Sigmoid colon (tissue), 7 donors: ENCODE data around the gene EPHB1. TPM values are rescaled to one million over a fixed set of nuclear protein-coding genes. Genes with fewer than 3 reads are reported as not detected.

Source experiments
- DNase-seq: peaks from one replicate; pipeline ENCODE4 v3.0.0-alpha.2; 2019
- H3K27ac ChIP-seq, 4 donors: fragments of 200-600 bp; sonication (generic); one replicate each; pipeline ENCODE4 v1.5.1; 2016 to 2019; ENCODE audit warnings: mild to moderate bottlenecking in 1 of 4
- H3K27me3 ChIP-seq, 3 donors: fragments of 200-600 bp; sonication (generic); one replicate each; pipeline ENCODE4 v1.5.1; 2019; ENCODE audit warnings: mild to moderate bottlenecking in 1 of 3
- H3K36me3 ChIP-seq, 4 donors: fragments of 200-600 bp; sonication (generic); one replicate each; pipeline ENCODE4 v1.5.1; 2016 to 2019
- H3K4me1 ChIP-seq, 4 donors: fragments of 200-600 bp; sonication (generic); one replicate each; pipeline ENCODE4 v1.5.1; 2017 to 2019
- H3K4me3 ChIP-seq, 4 donors: fragments of 200-600 bp; sonication (generic); one replicate each; pipeline ENCODE4 v1.5.1; 2017 to 2019; ENCODE audit warnings: mild to moderate bottlenecking in 2 of 4, moderate library complexity in 1 of 4
- H3K9me3 ChIP-seq, 4 donors: fragments of 200-600 bp in 3 of 4; sonication (generic) in 3 of 4; one replicate each; pipeline versions ENCODE4 v1.5.1 to v1.6.1; 2013 to 2019
- EP300 ChIP-seq, 4 donors: sonication (generic); formaldehyde crosslinking; IDR thresholded peaks; one replicate each; pipeline ENCODE4 v1.6.1; 2017; ENCODE audit warnings: antibody characterized with exemption in 4 of 4
- POLR2A ChIP-seq, 2 donors: fragments of 450-650 bp; IDR thresholded peaks; one replicate each; pipeline ENCODE4 v1.6.1; 2016; ENCODE audit warnings: antibody characterized with exemption in 2 of 2, mild to moderate bottlenecking in 2 of 2, moderate library complexity in 2 of 2
- POLR2AphosphoS5 ChIP-seq, 4 donors: sonication (generic); formaldehyde crosslinking; IDR thresholded peaks; one replicate each; pipeline ENCODE4 v1.6.1; 2017; ENCODE audit warnings: antibody characterized with exemption in 4 of 4
- WGBS, 2 donors: extraction: QIAGEN DNeasy Blood & Tissue Kit; methylation state at CpG; one replicate each; pipeline ENCODE4 v1.1.7; 2013; 5-methylcytosine and 5-hydroxymethylcytosine counted together
- intact Hi-C: fragments of 100-400 bp; cut with DNase I; formaldehyde crosslinking; loops from one replicate; pipeline ENCODE4 v1.15.1; 2023
- polyA plus RNA-seq, 3 donors: library from polyadenylated mRNA; stranded (reverse); fragments of 200-250 nt; gene quantifications; one replicate each; pipeline ENCODE4 v1.2.3, GENCODE V29; 2013
- total RNA-seq, 4 donors: library from RNA; depleted of rRNA; stranded (reverse); fragments of >200 nt; gene quantifications; one replicate each; pipeline ENCODE4 v1.1.0, GENCODE V29; 2016
- TF ChIP-seq, protein P1 (sequence below), 4 experiments: fragments of 450-650 bp in 3 of 4; fragments of 200-600 bp in 1 of 4; IDR thresholded peaks; one replicate each; pipeline ENCODE4 v1.5.1; 2016 to 2019; ENCODE audit warnings: antibody characterized with exemption in 4 of 4, mild to moderate bottlenecking in 3 of 4, moderate library complexity in 2 of 4
- donor health status: healthy with polysubstance abuse.
- donor health status: Bipolar disorder and iron deficiency.
- donor health status: healthy.

EPHB1 gene
- total and polyA plus RNA-seq, 7 donors, result 0.29 to 17.3 (median 3.6) TPM; not detected in 2

DNA sequence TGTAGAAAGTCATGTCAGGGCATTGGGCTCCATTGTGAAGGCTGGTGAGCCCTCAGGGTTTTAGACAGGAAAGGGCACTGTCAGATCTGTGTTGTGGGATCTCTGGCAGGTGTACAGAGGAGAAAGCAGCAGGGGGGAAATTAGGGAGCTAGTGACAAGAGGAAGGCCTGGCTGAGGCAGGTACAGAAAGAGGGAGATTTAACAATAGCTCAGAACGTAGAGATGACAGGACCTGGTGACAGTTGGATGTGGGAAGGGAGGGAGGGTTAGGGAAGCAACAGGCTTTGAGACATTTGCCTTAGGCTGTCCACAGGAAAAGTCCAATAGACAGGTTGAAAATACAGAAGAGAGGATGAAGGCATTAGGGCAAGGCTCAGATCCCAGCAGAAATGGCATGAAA, 288.1 kb downstream of the EPHB1 start:
- no peak for TF ChIP-seq POLR2A (IDR thresholded peaks at IDR 0.05)
- TF ChIP-seq, protein P1, sequence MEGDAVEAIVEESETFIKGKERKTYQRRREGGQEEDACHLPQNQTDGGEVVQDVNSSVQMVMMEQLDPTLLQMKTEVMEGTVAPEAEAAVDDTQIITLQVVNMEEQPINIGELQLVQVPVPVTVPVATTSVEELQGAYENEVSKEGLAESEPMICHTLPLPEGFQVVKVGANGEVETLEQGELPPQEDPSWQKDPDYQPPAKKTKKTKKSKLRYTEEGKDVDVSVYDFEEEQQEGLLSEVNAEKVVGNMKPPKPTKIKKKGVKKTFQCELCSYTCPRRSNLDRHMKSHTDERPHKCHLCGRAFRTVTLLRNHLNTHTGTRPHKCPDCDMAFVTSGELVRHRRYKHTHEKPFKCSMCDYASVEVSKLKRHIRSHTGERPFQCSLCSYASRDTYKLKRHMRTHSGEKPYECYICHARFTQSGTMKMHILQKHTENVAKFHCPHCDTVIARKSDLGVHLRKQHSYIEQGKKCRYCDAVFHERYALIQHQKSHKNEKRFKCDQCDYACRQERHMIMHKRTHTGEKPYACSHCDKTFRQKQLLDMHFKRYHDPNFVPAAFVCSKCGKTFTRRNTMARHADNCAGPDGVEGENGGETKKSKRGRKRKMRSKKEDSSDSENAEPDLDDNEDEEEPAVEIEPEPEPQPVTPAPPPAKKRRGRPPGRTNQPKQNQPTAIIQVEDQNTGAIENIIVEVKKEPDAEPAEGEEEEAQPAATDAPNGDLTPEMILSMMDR (IDR thresholded peaks at IDR 0.05), result no peak
- no peak for TF ChIP-seq POLR2AphosphoS5 (IDR thresholded peaks at IDR 0.05)
- no peak for TF ChIP-seq EP300 (IDR thresholded peaks at IDR 0.05)
- no peak for DNase-seq
- H3K9me3 ChIP-seq, result no peaks in the 10 kb centered on the region
- H3K36me3 ChIP-seq, result no peaks in the 10 kb centered on the region
- intact Hi-C loops, result no loop called here
- H3K27me3 ChIP-seq, result no peaks in the 10 kb centered on the region
- no peaks in the 10 kb centered on the region for H3K4me1 ChIP-seq
- H3K27ac ChIP-seq, result no peak overlapping the region
- WGBS, 2 donors, result 82 to 84% methylated on average over 1 of the region's 1 CpG
- H3K4me3 ChIP-seq, result no peak overlapping the region

DNA sequence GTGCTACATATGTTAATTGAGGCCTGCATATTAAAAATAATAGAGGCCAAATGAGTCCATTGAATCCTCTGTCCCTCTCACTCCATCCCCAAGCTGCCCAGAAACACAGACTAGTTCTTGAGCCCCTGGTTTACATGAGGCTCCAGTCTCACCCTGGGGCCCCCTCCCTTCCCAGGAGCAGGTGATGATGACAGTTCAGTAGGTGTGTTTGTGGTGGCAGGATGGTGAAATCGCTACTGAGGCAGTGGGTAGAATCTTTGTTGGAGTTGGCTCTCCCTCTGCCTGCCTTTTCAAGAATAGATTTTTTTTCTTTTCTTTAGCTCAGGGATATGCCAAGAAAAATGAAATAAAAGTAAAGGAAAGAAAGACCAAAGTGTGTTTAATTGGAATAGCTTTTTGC, 288.7 kb downstream of the EPHB1 start:
- WGBS, 2 donors, result 62 to 77% methylated on average over 1 of the region's 1 CpG
- TF ChIP-seq POLR2A (IDR thresholded peaks at IDR 0.05), result no peak
- no peaks in the 10 kb centered on the region for H3K4me1 ChIP-seq
- intact Hi-C loops, result no loop called here
- no peak overlapping the region for H3K4me3 ChIP-seq
- H3K36me3 ChIP-seq, result no peaks in the 10 kb centered on the region
- no peaks in the 10 kb centered on the region for H3K27me3 ChIP-seq
- no peak overlapping the region for H3K27ac ChIP-seq
- DNase-seq, result no peak
- H3K9me3 ChIP-seq, result no peaks in the 10 kb centered on the region

DNA sequence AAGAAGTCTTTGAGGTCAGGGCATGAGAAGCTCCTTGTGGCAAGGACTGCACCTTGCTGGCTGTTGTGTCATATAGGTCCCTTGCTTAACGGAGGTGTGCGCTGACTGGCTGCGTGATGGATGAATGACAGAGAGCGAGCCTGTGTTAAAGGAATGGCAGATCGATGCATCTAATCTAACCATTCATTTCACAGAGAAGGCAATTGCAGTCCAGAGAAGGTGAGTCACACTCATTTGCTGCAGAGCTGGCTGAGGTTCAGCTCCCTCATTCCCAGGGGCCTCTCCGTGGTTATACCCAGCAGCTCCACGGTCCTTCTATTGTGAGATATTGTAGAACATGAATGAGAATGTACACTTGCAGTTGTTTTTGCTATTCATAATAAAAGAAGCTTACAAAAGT, 289.3 kb downstream of the EPHB1 start:
- TF ChIP-seq EP300 (IDR thresholded peaks at IDR 0.05), result no peak
- TF ChIP-seq POLR2A (IDR thresholded peaks at IDR 0.05), result no peak
- no peak for TF ChIP-seq POLR2AphosphoS5 (IDR thresholded peaks at IDR 0.05)
- TF ChIP-seq, protein P1 (IDR thresholded peaks at IDR 0.05), result no peak
- Histone ChIP-seq H3K4me3 (no peak overlapping the region), H3K4me1 (no peaks in the 10 kb centered on the region), H3K27me3 (no peaks in the 10 kb centered on the region), H3K9me3 (no peaks in the 10 kb centered on the region), H3K36me3 (no peaks in the 10 kb centered on the region), H3K27ac (no peak overlapping the region)
- WGBS, 2 donors, result 65 to 77% methylated on average over 7 of the region's 7 CpGs
- intact Hi-C loops, result no loop called here
- DNase-seq, result no peak

DNA sequence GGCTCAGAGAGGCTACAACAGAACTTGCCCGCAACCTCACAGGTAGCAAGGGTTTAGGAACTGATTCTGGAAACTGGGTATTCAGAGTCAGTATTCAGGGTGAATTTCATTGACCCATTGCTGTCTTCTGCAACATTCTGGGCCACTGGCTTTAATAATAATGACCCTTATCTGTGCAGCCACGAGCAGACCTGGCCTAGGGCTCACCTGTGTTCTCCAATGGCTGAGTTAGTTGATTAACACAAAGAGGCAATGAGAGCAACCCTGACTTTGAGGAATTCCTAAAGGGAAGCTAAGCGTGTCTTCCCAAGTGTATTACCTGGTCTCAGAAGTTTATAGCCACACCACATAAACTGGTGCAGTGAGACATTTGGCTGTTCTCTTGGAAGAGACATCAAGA, 289.9 kb downstream of the EPHB1 start:
- Histone ChIP-seq H3K9me3 (no peaks in the 10 kb centered on the region), H3K27me3 (no peaks in the 10 kb centered on the region), H3K4me3 (no peak overlapping the region), H3K27ac (no peak overlapping the region), H3K4me1 (no peaks in the 10 kb centered on the region), H3K36me3 (no peaks in the 10 kb centered on the region)
- intact Hi-C loops, result no loop called here
- TF ChIP-seq EP300 (IDR thresholded peaks at IDR 0.05), result no peak
- TF ChIP-seq, protein P1 (IDR thresholded peaks at IDR 0.05), result no peak
- TF ChIP-seq POLR2AphosphoS5 (IDR thresholded peaks at IDR 0.05), result no peak
- TF ChIP-seq POLR2A (IDR thresholded peaks at IDR 0.05), result no peak
- DNase-seq, result no peak
- WGBS, 2 donors, result 61 to 62% methylated on average over 3 of the region's 3 CpGs

DNA sequence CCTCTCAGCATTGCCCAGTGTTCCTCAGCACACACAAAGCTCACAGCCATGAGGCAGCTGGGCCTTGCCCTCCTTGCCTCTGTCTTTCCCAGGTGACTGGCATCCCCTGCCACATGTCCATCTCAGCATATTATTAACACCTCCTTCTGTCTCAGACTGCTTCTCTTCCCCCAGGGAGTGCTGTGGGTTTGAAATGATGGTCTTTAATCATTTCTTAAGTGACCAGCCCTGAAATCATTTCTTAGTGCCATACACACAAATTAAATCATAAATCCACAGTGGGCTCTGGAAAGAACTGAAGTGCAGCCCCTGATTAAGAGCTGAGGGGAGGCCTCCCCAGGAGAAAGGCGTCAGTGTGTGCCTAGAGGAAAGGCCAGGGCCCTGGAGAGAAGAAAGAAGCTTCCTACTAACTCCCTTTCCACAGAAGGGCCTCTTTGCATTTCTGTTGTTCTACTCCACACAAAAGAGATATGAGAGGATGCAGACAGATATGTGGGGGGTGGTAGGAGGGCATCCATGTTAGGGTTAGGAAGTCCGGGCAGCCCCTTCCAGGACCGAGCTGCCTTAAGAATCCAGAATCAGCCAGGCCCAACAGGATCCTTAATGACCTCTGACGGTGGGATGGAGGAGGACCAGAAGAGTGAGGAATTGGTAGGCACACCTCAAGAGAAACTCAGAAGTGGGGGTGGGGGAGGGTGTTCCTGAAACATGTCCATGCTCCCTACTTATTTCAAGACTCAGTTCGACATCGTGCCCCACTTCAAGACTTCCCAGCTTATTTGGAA, 290.8 kb downstream of the EPHB1 start:
- DNase-seq, result no peak
- intact Hi-C loops, result no loop called here
- no peak for TF ChIP-seq POLR2AphosphoS5 (IDR thresholded peaks at IDR 0.05)
- TF ChIP-seq, protein P1 (IDR thresholded peaks at IDR 0.05), result no peak
- no peak for TF ChIP-seq POLR2A (IDR thresholded peaks at IDR 0.05)

More for the DNA sequence above, 290.8 kb downstream of the EPHB1 start:
- Histone ChIP-seq H3K4me1 (no peaks in the 10 kb centered on the region), H3K9me3 (no peaks in the 10 kb centered on the region), H3K4me3 (no peak overlapping the region), H3K27me3 (no peaks in the 10 kb centered on the region), H3K36me3 (no peaks in the 10 kb centered on the region), H3K27ac (no peak overlapping the region)
- 84 to 88% methylated on average over 6 of the region's 6 CpGs for WGBS, 2 donors
